Endometrial microvascular endothelial cells (primary cell): Measurements from ENCODE around the gene ZFP92. TPM values are rescaled to one million over a fixed set of nuclear protein-coding genes. Genes with fewer than 3 reads are reported as not detected.

Source experiments
- in situ Hi-C: cut with HindIII; loops from 2 replicates; pipeline ENCODE4 v1.10.0; 2017; ENCODE audit warnings: low sequenced_read_pairs, low pct_unique_long_range_greater_than_20kb; ENCODE audit errors: inconsistent ontology term
- total RNA-seq: library from RNA; depleted of rRNA; stranded (reverse); fragments of >200 nt; gene quantifications from one replicate; pipeline ENCODE4 v1.2.3, GENCODE V29; 2015; ENCODE audit errors: inconsistent ontology term

Gene ZFP92
- total RNA-seq, 1 donor from 2014 or later: 1.3 TPM

DNA sequence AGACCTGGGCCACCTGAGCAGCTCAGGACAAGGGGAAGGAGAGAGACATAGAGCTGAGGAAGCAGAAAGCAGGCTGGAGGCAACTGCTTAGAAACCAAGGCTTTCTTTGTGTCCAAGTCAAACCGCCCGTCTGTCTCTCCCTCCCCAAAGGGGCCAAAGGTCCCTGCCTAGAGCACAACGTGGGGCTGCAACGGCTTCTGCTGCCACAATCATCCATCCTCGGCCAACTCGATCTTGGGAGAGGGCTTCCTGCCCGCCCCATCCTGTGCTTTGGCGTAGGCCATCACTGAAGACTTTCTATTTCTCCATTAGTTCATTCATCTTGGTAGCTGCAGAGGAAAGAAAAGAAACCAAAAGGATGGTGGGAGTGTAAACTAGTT lies 36.3 kb downstream of the ZFP92 start:
- in situ Hi-C loops: no loop called here

GRCh38 chrX:153448556-153449367 lies 37.5 kb downstream of the ZFP92 start:
- in situ Hi-C loops: no loop called here

GRCh38 chrX:153449368-153450113 lies 38.3 kb downstream of the ZFP92 start:
- in situ Hi-C loops: no loop called here

DNA sequence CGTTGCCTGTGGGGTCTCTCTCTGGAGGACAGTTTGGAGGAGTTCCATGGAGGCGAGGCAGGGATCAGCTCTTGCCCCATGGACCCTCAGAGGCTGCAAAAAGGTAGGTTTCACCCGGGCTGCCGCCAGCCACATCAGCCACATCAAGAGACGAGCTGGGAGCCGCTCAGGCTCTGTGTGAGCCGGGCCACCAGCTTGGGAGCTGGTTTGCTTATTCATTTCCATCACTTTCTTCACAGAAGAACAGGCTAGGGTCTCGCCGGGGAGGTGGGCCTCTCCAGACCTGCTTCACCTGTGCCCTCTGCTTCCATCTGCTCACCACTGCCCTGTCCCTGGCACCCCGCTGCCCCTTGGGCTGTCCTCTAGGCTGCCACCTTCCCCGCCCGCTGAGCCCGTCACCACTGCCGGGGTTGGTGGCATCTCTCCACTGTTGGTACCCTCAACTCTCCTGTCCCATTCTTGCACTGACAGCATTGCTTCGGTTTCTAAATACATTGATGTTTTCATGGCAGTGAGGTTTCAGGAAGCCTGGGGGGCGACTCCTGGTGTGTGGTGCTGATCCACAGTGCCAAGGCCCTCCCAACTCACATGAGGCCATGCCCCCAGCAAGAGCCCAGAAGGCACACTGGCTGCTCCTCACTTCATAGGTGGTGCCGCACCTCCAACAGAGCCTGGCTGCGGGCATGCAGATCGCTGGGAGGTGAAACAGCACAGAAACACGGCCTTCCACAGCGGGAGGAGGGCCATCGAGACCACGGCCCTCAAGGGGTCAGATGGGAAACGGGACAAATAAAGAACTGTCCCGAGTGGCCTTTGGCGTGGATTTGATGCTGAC lies 39.1 kb downstream of the ZFP92 start:
- in situ Hi-C loops: no loop called here

GRCh38 chrX:153450949-153451277 lies 39.6 kb downstream of the ZFP92 start:
- in situ Hi-C loops: no loop called here

- in situ Hi-C loops: no loop called here
Observed at GRCh38 chrX:153454901-153455550, 43.8 kb downstream of the ZFP92 start.

- in situ Hi-C loops: no loop called here
Observed at GRCh38 chrX:153455571-153455970, 44.3 kb downstream of the ZFP92 start.

GRCh38 chrX:153456161-153456560 lies 44.9 kb downstream of the ZFP92 start:
- in situ Hi-C loops: no loop called here

GRCh38 chrX:153456704-153457103 lies 45.4 kb downstream of the ZFP92 start:
- in situ Hi-C loops: no loop called here

GRCh38 chrX:153457136-153457825 lies 46.0 kb downstream of the ZFP92 start:
- in situ Hi-C loops: no loop called here

- in situ Hi-C loops: no loop called here
Observed at GRCh38 chrX:153457827-153458466, 46.7 kb downstream of the ZFP92 start.

DNA sequence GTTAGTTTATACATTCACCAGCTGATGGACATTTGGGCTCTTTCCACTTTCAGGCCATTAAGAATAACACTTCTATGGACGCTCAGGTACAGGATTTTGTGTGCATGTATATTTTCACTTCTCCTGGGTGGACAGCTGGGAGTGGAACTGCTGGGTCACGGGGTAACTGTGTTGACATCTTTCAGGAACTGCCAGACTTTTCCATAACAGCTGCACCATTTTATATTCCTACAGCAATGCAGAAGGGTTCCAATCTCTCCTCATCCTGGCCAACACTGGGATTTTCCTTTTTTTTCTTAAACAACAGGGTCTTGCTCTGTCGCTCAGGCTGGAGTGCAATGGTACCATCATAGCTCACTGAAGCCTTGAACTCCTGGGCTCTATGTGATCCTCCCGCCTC lies 47.2 kb downstream of the ZFP92 start:
- in situ Hi-C loops: no loop called here

DNA sequence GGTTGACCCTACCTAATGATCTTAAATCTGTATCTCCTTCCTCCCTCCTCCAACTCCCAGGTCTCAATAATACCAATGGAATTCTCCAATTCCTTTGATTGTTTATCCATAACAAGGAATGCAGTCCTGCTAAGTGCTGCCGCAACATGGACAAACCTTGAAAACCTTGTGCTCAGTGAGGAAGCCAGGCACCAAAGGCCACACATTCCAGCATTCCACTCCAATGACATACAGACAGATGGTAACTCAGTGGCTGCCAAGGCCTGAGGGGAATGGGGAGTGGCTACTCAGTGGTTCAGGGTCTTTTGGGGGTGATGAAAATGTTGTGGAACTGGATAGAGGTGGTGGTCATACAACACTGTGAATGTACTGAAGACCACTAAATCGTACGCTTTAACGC lies 48.7 kb downstream of the ZFP92 start:
- in situ Hi-C loops: no loop called here

GRCh38 chrX:153460826-153461225 lies 49.6 kb downstream of the ZFP92 start:
- in situ Hi-C loops: no loop called here
